HepG2 (cell line): ENCODE data around the gene GDF15. TPM values are rescaled to one million over a fixed set of nuclear protein-coding genes. Genes with fewer than 3 reads are reported as not detected.

ENCODE experiments used
- CTCF ChIP-seq: sonication (generic); formaldehyde crosslinking; IDR thresholded peaks from 2 replicates; pipeline ENCODE4 v1.5.0; 2020; ENCODE audit warnings: mild to moderate bottlenecking, missing genetic modification reagents, moderate library complexity
- HINFP ChIP-seq: sonication (generic); formaldehyde crosslinking; IDR thresholded peaks from 2 replicates; pipeline ENCODE4 v1.4.0; 2020; ENCODE audit warnings: low read depth, mild to moderate bottlenecking, missing genetic modification reagents
- PATZ1 ChIP-seq: sonication (generic); formaldehyde crosslinking; IDR thresholded peaks from 2 replicates; pipeline ENCODE4 v1.4.0; 2020; ENCODE audit warnings: missing genetic modification reagents
- SKIL ChIP-seq: sonication (generic); formaldehyde crosslinking; IDR thresholded peaks from 2 replicates; pipeline ENCODE4 v1.8.0; 2022; ENCODE audit warnings: missing genetic modification reagents, mild to moderate bottlenecking, moderate library complexity, borderline replicate concordance
- TSC22D2 ChIP-seq: sonication (generic); formaldehyde crosslinking; IDR thresholded peaks from 2 replicates; pipeline ENCODE4 v1.5.1; 2020; ENCODE audit warnings: missing genetic modification reagents, mild to moderate bottlenecking, borderline replicate concordance
- ZNF136 ChIP-seq: sonication (generic); formaldehyde crosslinking; IDR thresholded peaks from 2 replicates; pipeline ENCODE4 v1.8.1; 2022; ENCODE audit warnings: low read depth, mild to moderate bottlenecking, moderate library complexity, missing genetic modification reagents
- ZNF280D ChIP-seq: sonication (generic); formaldehyde crosslinking; IDR thresholded peaks from 2 replicates; pipeline ENCODE4 v1.5.1; 2020; ENCODE audit warnings: mild to moderate bottlenecking, missing genetic modification reagents
- ZNF331 ChIP-seq: sonication (generic); formaldehyde crosslinking; IDR thresholded peaks from 2 replicates; pipeline ENCODE4 v1.4.0; 2020; ENCODE audit warnings: missing genetic modification reagents
- ZNF484 ChIP-seq: sonication (generic); formaldehyde crosslinking; IDR thresholded peaks from 2 replicates; pipeline ENCODE4 v1.5.1; 2020; ENCODE audit warnings: mild to moderate bottlenecking, low read depth, missing genetic modification reagents, borderline replicate concordance
- ZNF549 ChIP-seq: sonication (generic); formaldehyde crosslinking; IDR thresholded peaks from 2 replicates; pipeline ENCODE4 v1.5.0; 2020; ENCODE audit warnings: missing genetic modification reagents
- ZNF580 ChIP-seq: IDR thresholded peaks from 2 replicates; pipeline ENCODE4 v1.6.1; 2016; ENCODE audit warnings: low read depth, borderline replicate concordance
- ZNF644 ChIP-seq: IDR thresholded peaks from 2 replicates; pipeline ENCODE4 v1.6.1; 2016; ENCODE audit warnings: low read depth
- ZNF800 ChIP-seq: sonication (generic); formaldehyde crosslinking; IDR thresholded peaks from 2 replicates; pipeline ENCODE4 v1.4.0; 2020; ENCODE audit warnings: missing genetic modification reagents
- polyA plus RNA-seq, 8 experiments: library from polyadenylated mRNA; depleted of rRNA in 3 of 8; stranded (reverse) in 7 of 8; unstranded in 1 of 8; fragments of >200 nt; fragmentation: Illumina TruSeq in 4 of 8; extraction: Trizol in 4 of 8; gene quantifications; 2 replicates each; pipeline versions ENCODE4 v1.2.1 to v1.2.3, GENCODE V29; 2011 to 2016; ENCODE audit warnings: low read depth in 4 of 8, missing spikeins in 1 of 8, mixed read lengths in 1 of 8; ENCODE audit not compliant: insufficient read depth in 1 of 8
- total RNA-seq, 5 experiments: library from RNA; depleted of rRNA; stranded (reverse); fragments of >200 nt; fragmentation: Illumina TruSeq; extraction: Trizol; gene quantifications; 2 replicates each; pipeline ENCODE4 v1.2.3, GENCODE V29; 2016; ENCODE audit warnings: low read depth in 1 of 5

Gene GDF15
- total and polyA plus RNA-seq, 2 of the 13 experiments (the other 11 are each of a cell fraction or from before 2014, with no cell fraction given), result 146 to 422 TPM

GRCh38 chr19:18379803-18380747 is 5.9 kb upstream of the GDF15 start (continued):
- TF ChIP-seq CTCF (0 out of 2 replicates have a peak, but pooled peaks have one; percentile 31), ZNF549 (CRISPR knock-in tag) (no peak), ZNF580 (CRISPR knock-in tag) (peak; percentile 68; the same call in 1 of the 2 replicates), HINFP (peak; percentile 62), TSC22D2 (no peak), ZNF800 (CRISPR knock-in tag) (0 out of 2 replicates have a peak, but pooled peaks have one; percentile 52), ZNF331 (CRISPR knock-in tag) (peak; percentile 95), ZNF280D (peak; percentile 81; the same call in 1 of the 2 replicates), ZNF136 (peak; percentile 95), ZNF644 (no peak), PATZ1 (peak; percentile 98), SKIL (CRISPR knock-in tag) (peak; percentile 99), ZNF484 (CRISPR knock-in tag) (no peak)
